ENCODE measurements around the gene NUBP2.

The NUBP2 gene

DNA sequence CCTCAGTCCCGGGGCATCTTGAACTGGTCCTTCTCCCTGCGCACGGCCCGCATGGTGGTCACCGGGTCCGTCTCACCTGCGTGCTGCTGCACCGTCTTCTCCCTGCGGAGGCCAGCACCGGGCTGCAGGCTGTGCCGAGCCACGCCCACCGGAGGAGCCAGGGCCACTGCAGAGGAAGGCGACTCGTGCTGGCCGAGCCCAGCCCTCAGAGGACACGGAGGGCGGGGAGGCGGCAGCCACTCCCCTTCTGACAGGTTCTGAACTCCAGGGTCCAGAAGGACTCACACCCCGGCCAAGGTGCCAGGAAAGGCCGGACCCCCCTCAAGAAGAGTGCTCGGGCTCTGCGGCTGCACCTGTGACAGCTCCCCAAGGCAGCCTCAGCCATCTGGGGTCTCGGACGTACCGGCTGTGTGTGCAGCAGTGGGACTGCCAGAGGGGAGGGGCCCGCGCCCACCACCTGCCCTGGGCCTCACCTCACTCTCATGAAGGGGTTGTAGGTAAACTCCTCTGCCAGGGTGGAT, 26.6 kb downstream of the NUBP2 start:
- no peak for DNase-seq (ENCODE audit: low read depth)

DNA sequence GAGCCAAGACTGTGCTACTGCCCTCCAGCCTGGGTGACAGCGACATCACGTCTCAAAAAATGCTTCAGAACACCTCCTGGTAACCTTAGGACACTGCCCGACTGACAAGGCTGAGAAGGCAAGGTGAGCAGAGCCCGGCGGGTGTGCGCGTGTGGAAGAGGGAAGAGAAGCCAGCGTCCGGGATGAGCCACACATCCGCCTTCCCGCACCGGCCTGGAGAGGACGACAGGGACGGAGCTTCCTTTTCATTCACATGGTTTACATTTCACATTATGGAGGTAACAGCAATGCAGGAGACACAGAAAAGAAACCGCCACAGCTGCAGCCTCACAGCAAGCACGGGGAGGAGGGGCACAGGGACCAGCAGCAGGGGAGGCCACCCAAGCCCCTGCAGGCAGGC, 27.3 kb downstream of the NUBP2 start:
- no peak for DNase-seq (ENCODE audit: low read depth)

DNA sequence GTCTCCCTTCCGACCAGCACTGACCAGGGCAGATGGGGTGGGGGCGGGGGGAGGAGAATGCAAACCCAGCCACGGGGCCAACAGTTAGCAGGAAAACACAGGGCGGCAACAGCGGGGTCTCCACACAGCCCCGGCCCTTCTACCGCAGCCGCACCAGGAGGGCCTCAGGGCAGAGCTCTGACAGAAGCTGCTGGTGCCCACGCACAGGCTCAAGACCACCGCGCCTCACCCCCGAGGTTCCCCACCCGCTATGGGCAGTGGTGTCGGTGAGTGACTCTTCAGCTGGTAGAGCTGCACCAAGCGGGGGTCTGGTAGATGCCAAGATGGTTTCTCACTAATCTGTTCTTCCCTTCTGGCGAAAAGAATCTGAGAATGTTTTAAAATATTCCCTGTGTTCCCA, 27.8 kb downstream of the NUBP2 start:
- no peak for DNase-seq (ENCODE audit: low read depth)

DNA sequence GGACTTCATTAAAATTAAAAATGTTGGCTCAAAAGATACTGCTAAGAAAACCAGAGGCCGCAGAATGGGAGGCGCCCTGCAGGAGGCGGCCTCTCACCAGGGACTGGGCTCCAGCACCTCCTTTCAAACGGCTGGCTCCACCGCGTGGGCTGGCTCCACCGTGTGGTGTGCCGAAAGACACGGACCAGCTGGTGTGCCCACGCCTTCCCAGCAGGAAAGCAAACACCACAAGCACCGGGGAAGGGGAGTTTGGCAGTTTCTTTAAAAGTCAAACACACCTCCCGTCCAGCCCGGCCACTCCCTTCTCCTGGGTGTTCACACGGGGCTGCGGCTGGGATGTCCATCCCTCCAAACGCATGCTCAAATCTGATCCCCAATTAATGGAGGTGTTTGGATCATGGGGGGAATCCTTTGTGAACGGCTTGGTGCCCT, 30.0 kb downstream of the NUBP2 start:
- DNase-seq (ENCODE audit: low read depth): no peak

DNA sequence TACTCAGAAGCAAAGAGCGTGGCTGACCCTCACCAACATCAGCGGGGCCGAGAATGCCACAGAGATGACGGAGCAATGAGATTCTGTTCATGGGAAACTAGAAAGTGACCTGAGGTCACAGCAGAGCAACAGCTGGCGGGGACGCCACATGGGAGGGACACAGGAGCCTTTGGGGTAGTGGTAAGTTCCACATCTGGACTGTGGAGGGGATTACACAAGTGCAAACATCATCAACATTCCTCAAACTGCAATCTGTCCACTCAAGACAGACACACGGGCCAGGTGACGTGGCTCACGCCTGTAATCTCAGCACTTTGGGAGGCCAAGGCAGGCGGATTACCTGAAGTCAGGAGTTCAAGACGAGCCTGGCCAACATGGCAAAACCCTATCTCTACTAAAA, 32.7 kb downstream of the NUBP2 start:
- no peak for DNase-seq (ENCODE audit: low read depth)

DNA sequence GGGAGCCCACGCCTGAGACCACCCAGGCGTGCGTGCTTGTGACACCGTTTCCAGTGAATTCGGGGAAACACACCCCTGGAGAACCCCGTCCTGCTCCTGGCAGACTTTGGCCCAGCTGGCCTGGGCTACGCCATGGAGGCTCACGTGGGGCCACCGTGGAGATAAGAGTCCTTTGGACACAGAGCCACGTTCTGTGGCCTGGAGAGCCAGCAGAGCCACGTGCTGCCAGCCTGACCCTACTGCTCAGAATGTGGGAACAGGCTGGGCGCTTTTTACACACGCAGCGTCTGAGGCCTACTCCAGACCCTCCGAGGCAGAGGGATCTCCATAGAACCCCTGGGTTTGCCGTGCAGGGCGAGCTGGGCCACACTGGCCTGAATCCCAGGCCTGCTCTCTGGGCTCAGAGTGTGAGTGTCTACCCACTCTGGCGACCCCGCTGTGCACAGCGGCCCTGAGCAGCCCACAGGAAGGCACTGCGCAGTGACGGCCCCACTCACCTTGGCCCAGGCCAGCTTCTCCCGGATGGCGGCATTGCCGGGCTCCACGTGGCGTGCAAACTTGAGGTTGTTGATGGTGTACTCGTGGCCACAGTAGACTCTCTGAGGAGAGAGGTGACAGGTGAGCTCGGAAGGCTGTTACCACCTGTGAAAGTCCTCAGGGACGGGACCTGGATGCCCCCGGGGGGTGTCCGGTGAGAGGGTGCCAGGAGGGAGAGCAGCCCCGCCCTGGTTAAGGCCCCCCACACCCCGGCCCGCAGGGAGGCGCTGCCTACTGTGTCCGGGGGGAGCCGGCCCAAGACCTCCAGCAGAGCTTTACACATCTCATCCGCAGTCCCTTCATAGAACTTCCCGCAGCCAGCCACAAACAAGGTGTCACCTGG, 33.9 kb downstream of the NUBP2 start:
- DNase-seq (ENCODE audit: low read depth): no peak

DNA sequence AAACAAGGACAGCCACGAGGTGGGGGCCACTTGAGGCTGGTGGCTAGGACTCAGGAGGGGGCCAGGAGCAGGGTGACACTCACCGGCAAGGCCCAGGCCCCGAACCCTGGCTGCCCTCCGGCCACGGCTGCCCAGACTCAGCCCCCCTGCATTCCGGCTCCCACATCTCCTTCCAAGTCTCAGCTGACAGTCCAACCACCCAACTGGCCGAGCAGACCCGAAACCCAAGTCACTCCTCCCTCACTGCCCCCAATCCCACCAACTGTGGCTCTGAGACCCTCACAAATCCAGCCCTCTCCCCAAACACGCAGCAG, 34.5 kb downstream of the NUBP2 start:
- no peak for DNase-seq (ENCODE audit: low read depth)

DNA sequence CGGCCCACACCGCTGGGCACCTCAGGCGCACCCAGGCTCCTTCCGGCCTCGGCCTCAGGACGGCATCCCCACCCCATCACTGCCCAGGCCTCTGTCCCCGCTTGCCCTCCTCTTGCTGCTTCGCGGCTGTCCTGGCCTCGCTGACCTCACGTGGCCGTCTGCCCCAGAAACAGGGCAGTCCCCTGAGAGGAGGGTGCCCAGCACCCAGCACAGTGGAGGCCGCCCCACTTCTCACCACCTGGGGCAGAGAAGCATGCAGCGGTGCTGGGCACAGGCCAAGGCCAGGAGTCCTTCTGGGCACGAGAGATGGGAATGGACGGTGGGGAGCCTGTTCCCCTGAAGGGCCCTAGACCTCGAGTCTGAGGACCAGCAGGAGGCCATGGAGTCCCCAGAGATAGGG, 35.0 kb downstream of the NUBP2 start:
- no peak for DNase-seq (ENCODE audit: low read depth)

DNA sequence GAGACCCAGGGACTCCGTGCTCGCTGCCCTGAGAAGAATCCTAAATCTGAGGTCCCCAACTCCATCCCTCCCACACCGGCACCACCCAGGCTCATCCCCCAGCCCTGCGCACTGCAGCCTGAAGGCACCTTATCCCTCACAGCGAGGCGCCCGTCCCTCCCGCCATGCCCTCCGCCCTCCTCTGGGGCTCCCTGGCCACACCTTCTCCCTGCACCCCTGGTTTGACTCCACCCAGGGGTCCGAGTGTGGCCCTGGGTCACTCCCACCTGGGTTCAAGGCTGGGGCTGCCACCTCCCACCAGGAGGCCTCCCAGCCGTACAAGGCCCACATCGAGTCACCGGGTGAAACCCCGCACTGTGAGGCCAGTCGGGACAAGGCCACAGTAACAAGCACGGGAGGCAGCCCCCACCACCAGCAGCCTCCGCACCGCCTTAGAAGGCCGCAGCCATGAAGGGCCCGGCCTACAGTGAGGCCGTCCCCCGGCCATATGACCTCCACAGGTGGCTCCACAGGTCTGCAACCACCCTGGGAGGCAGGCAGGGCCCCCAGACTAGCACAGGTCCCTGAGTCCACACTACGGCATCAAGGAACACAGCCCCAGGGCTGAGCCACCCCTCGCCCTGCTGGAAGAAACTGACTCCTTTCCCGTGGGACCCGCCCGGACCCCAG, 35.6 kb downstream of the NUBP2 start:
- no peak for DNase-seq (ENCODE audit: low read depth)

DNA sequence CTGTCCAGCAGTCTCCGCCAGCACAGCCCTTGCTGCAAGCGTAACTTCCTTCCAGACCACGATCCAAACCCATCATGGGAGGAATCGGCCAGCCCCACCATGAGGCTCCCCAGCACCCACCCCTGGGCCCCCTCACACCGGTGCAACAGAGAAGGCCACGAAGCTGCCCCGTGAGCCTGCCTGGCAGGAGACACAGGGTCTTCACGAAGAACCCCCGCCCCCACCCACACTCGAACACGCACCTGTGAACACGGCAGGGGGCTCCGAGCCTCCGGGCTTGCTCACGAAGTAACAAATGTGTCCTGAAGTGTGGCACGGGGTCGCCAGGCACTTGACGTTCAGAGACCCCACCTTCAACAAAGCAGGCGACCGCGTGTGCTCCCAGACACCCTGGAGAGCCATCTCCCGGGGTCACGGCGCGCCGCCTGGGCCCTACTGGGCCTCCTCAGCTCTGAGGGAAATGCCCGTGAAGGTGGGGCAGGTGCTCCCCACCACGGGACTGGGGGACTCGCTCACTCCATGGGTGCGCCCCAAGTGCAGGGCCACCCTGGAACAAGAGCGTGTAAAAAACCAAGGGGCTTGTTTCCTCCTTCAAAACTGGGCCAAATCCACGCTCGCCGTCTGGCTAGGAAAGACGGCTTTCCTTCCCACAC, 36.2 kb downstream of the NUBP2 start:
- no peak for DNase-seq (ENCODE audit: low read depth)

DNA sequence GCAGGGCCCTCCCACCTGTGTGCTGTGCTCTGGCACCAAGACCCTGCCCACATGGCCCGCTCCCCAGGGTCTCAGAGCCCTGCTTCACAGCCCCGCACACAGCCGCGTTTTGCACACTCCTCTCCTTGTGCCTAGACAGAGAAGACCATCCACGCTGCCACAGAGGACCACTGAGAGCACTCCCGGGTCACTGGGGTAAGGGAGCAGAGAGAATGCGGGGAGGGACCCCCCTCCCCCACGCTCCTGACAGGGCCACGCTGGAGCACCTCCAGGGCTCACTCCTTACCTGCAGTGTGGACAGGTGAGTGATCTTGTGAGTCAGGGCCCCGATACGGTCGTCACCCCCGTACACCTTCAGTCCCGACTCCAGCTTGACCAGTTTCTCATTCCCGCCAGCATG, 36.9 kb downstream of the NUBP2 start:
- DNase-seq (ENCODE audit: low read depth): no peak

DNA sequence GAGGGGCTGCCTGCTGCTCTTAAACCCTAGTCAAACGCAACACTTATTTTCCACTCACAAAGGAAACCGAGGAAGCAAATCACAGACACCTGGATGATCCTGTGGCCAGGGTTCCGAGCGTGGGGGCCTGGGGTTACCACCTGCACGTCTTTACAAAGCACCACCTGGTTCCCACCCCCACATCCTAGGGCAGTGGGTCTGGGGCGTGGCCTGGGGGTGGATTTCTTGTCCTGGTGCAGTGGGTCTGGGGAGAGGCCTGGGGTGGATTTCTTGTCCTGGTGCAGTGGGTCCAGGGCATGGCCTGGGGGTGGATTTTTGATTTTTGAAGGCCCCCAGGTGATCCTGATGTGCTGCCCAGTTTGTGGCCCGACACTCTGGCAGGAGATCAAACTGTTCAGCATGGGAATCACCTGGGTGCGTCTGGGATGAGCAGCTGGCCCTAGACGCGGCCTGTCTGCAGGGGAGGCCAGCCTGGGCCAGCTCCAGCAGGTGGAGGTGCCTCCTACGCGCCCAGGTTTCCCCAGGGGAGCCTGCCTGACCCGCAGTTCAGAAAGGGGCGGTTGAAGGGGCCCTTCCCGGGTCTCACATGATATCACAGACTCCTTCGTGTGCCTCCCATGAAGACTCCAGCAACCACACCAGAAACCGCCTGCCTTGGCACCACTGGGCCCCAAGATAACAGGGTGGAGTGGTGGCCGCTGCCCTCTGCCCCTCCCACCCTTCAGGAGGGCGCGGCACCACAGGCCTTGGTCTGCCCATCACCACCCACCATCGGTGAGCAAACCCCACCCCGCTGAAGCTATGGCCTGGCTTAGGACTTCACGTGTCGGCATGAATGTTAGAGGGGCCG, 37.6 kb downstream of the NUBP2 start:
- no peak for DNase-seq (ENCODE audit: low read depth)

DNA sequence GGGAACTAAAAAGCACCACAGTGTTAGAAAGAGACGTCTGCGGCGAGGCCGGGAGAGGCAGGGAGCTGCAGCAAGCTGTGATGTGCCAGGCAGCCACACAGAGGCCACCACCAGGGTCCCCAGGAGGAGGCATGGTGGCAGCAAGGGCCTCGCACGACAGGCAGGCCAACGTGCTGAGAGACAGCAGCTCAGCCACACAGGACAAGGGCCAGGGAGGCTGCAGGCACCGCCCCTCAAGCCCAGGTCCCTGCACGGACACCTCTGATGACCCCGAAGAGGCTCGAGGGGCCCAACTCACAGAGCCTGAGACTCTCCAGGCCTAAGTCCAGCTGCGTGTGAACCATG, 38.2 kb downstream of the NUBP2 start:
- DNase-seq (ENCODE audit: low read depth): no peak

DNA sequence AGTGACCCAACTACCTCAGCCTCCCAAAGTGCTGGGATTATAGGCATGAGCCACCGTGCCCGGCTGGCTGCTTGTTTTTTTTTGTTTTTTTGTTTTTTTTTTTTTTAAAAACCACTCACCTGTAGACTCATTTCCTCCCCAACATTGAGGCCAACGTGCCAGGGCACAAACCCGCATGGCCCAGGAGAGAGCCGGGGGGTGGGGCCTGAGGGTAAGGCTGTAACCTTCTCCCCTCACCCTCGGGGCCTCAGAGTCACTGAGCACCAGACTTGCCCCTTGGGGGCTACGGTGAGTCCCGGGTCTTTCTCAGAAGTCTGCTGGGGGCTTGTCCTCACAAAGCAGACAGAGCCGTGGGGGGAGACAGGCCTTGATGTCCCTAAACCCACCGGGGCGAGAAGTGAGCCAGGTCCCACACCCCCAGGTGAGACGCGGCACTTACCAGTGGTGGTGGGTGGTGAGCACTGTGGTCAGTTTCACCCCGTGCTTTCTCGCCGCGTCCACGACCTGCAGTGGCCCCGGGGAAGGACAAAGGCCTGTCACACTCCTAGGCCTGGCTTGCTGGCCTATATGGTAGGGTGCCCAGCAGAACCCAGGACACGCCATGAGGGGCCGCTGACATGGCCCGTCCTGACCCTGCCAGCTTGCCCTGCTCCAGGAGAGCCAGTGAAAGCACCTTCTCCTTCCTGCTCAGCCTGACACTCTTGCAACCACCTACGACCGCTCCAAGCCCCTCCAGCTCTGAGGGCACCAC, 39.3 kb downstream of the NUBP2 start:
- DNase-seq (ENCODE audit: low read depth): no peak

DNA sequence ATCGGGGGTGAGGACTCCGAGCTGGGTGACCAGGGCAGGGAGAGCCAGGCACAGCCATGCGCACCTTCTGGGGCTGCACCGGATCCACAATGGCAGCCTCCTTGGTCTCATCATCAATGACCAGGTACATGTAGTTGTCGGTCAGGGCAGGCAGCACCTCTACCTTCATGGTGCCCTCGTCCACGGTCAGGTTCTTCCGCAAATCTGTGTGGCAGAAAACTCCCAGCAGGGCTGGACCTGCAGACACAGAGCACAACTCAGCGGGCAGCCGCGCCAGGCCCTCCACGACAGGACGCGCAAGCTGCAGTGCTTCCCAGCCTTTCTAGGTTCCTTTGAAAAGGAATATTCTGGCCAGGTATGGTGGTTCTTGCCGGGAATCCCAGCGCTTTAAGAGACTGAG, 40.0 kb downstream of the NUBP2 start:
- DNase-seq (ENCODE audit: low read depth): no peak

DNA sequence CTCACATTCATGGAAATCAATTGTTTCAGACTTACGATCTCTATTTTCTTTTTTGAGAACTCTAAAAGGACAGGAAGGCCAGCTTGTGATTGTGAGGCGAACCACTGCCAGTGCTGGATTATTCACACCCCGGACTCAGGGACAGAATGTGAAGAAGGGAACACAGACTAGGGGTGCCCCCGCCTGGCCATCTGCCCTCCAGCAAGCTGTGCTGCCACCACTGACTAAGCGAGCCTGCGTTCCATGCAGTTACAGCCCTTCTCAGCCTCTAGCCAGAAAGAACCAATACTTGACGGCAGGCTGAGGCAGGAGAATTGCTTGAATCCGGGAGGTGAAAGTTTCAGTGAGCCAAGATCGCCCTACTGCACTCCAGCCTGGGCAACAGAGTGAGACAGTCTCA, 41.1 kb downstream of the NUBP2 start:
- DNase-seq (ENCODE audit: low read depth): no peak

DNA sequence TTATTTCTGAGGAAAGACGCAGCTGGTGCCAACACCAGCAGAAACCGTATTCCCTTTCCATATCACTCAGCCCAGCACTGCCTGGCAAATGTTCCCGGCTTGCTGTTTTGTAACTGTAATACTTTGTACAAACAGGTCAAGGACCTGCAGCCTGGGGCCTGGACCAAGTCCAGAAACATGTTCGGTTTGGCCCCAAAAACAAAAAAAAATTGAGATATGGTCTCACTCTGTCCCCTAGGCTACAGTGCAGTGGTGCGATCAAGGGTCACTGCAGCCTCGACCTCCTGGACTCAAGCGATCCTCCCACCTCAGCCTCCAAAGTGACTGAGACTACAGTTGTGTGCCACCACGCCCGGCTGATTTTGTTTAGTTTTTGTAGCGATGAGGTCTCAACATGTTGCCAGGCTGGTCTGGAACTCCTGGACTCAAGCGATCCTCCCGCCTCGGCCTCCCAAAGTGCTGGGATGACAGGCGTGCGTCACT, 42.7 kb downstream of the NUBP2 start:
- no peak for DNase-seq (ENCODE audit: low read depth)

DNA sequence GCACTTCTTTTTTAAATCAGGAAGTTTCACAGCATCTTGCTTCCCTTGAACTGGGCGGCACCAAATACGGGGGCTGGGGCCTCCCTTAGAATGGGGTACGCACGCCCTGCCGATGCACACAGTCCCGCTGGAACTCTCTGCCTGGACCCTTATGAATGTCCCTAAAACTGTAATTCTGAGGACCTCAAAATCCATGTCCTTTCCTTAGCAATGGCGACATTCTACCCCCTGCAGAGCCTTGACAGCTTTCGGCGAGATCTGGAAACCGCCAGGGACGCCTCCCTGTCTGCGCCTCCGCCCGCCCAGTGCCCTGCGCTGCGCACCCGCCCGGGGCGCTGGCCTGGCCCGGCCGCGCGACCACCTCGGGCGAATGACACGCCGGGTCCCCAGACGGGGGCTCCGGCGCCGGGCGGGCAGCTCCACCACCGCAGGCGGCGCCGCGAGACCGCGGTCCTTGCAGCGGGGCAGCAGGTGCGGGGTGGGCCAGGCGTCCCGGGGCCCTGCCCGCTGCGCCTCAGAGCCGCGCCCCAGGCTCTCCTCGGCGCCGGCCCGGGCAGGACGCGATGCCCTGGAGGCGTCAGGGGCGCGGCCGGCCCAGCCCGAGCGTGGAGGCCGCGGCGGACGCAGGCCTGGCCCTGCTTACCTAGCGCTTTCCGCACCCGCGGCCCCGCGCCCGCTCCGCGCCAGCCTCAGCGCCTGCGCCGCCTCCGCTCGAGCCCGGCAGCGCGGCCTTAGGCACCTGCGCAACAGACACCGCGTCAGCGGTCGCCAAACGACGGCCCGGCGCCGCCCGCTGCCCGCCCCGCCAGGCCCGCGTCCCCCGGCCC, 43.3 kb downstream of the NUBP2 start:
- peak; percentile 40 for DNase-seq (ENCODE audit: low read depth)

DNA sequence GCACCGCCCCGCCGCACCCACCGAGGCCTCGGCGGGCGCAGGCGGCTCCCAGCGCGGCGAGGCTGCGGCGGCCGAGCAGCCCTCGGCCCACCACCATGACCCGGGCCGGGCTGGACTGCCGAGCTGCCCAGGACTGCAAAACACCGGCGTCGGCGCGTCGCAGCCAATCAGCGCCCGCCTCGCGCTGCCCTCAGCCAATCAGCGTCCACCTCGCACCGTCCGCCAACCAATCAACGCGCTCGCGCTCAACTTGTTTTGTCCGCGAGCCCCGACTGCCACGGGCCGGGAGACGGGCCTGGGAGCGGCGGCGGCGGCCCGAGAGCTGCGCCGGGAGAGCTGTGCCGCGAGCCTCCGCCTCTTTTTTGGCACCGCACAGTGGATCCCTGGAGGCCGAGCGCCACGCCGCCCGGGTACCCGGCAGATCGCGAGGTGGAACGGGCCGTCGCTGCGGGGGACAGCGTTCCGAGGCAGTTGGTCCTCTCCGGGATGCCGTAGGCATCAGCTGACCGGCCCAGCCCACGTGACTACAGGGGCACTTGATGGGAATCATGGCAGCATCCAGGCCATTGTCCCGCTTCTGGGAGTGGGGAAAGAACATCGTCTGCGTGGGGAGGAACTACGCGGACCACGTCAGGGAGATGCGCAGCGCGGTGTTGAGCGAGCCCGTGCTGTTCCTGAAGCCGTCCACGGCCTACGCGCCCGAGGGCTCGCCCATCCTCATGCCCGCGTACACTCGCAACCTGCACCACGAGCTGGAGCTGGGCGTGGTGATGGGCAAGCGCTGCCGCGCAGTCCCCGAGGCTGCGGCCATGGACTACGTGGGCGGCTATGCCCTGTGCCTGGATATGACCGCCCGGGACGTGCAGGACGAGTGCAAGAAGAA, 44.2 kb downstream of the NUBP2 start, which contains the start of the genes FAHD1 and HAGH:
FAHD1 (plus strand) TSS at position 516 of the 883 bp plus-strand sequence; CDS start at position 549, 33 bp downstream.
HAGH (minus strand) TSS at position 135 of the 883 bp plus-strand sequence; CDS start at position 97, 38 bp downstream.
- DNase-seq (ENCODE audit: low read depth): peak; percentile 78

Measured in stimulated activated CD8-positive, alpha-beta memory T cell treated with anti-CD3 and anti-CD28 coated beads, Interleukin-15, amount 100 ng/mL, for 24 hours (primary cell).